ENCODE results near the gene ZSWIM4.

ZSWIM4 gene

GRCh38 chr19:13814550-13814949, 19.3 kb downstream of the ZSWIM4 start:
- FAIRE-seq = no peak

GRCh38 chr19:13817018-13817614, 21.9 kb downstream of the ZSWIM4 start:
- FAIRE-seq = no peak

GRCh38 chr19:13817615-13818371, 22.6 kb downstream of the ZSWIM4 start:
- no peak for FAIRE-seq

GRCh38 chr19:13819238-13819637, 24.0 kb downstream of the ZSWIM4 start:
- no peak for FAIRE-seq

GRCh38 chr19:13821292-13821691, 26.0 kb downstream of the ZSWIM4 start:
- FAIRE-seq = no peak

- no peak for FAIRE-seq
Measured at GRCh38 chr19:13823256-13823655, 28.0 kb downstream of the ZSWIM4 start.

- FAIRE-seq = no peak
Measured at GRCh38 chr19:13823901-13824300, 28.7 kb downstream of the ZSWIM4 start.

GRCh38 chr19:13824703-13825102, 29.5 kb downstream of the ZSWIM4 start:
- no peak for FAIRE-seq

- FAIRE-seq = no peak
Measured at GRCh38 chr19:13825489-13826441, 30.5 kb downstream of the ZSWIM4 start.

GRCh38 chr19:13826652-13827235, 31.5 kb downstream of the ZSWIM4 start:
- no peak for FAIRE-seq

GRCh38 chr19:13827656-13828055, 32.4 kb downstream of the ZSWIM4 start:
- FAIRE-seq = no peak

- no peak for FAIRE-seq
Measured at GRCh38 chr19:13830114-13830740, 35.0 kb downstream of the ZSWIM4 start.

GRCh38 chr19:13830741-13831536, 35.7 kb downstream of the ZSWIM4 start:
- FAIRE-seq = no peak

GRCh38 chr19:13831537-13832467, 36.6 kb downstream of the ZSWIM4 start:
- FAIRE-seq = no peak

GRCh38 chr19:13833330-13834243, 38.3 kb downstream of the ZSWIM4 start:
- no peak for FAIRE-seq

GRCh38 chr19:13834244-13835069, 39.2 kb downstream of the ZSWIM4 start:
- FAIRE-seq = no peak

- FAIRE-seq = no peak
Measured at GRCh38 chr19:13835791-13836723, 40.8 kb downstream of the ZSWIM4 start.
